ENCODE data around the gene DEPDC5. TPM values are rescaled to one million over a fixed set of nuclear protein-coding genes. Genes with fewer than 3 reads are reported as not detected.

DEPDC5 gene
- total RNA-seq, 1 donor from 2014 or later: 22.5 TPM

DNA sequence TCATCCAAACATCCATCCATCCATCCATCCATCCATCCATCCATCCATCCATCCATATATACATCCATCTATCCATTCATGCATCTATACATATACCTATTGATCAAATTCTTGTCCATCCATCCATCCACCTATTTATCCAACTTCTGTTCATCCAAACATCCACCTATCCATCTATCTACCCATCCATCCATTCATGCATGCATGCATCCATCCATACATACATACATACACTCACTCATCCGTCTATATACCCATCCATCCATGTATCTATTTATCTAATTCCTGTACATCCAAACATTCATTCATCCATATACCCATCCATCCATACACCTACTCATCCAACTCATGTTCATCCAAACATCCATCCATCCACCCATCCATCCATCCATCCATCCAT is 171.2 kb downstream of the DEPDC5 start:
- DNase-seq (ENCODE audit: low read depth): no peak

DNA sequence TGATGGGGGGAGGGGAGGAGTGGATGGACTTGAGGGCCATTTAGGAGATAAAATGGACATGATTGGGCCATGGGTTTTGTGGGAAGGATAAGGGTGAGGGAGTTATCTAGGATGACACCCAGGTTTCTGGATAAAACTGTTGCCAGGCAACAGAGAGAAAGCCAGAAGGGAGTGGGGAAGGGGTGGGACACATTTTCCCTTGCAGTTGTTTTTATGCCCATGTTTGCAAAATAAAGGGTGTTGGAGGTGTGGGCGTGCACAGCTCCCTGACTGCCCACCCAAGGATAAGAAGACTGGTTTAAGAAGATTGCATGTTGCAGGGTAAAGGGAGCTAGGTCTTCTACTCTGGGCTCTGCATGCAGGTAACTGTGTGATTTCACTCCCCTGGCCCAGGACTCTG is 172.2 kb downstream of the DEPDC5 start:
- DNase-seq (ENCODE audit: low read depth): no peak

DNA sequence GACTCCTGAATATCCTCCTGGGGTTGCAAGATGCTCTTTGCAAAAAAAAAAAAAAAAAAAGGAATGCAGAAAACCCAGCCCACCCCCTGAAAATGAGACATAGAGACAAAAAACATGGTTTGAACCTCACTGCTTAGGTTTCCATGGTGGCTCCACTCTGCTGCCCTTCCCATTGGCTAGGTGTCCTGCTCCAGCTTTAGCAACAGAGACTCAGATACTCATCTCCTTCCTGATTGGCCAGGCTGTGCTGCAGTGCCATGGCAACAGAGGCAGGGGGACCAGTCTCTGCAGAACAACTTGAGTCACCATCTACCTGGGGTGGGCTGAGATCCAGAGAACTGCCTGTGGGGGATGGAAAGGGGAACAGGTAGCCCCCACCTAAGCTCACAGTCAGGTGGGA is 173.2 kb downstream of the DEPDC5 start:
- no peak for DNase-seq (ENCODE audit: low read depth)

DNA sequence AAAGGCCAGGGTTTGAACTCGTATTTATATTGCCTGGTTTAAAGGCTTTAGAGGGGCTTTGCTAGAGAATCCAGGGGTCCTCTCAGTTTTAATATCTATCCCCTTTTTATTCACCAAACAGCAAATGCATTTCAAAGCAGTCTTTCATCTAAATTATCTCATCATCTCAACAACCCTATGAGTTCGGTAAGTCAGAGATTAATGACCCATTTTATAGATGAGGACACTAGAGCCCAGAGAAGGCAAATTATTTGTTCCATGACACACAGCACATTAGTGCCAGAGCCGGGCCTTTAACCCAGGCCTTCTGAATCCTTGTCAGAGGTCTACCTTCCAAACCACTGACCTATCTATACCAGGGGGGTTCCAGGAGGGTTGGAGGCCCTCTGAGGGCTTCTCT is 173.7 kb downstream of the DEPDC5 start:
- no peak for DNase-seq (ENCODE audit: low read depth)

DNA sequence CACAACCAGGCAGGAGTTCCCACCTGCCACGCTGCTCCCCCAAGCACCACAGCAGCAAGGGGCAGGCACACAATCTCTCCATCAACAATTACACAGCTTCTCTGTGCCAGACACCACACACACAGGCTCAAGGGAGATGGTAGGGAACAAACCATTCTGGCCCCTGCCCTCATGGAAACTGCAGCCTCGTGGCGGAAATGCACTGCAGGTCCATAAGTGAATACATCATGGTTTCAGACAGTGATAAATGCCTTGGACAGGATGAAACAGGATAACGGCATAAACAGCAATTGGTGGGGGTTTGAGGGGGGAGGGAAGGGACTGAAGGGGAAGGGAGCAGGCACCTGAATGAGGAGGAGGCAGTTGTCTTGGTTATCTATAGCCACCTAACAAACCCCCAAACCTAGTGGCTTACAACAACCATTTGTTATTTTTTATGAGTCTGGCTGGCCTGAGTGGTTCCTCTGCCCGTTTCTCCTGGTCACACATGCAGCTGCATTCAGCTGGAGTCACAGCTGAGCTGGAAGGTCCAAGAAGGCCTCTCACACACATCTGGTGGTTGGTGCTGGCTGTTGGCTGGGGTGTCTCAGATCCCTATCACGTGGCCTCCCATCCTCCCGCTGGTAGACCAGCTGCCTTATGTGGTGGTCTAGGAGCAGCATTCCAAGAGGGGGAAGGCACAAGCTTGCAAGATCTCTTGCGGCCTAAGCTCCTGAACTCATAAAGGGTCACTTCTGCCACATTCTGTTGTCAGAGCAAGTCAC is 175.5 kb downstream of the DEPDC5 start:
- DNase-seq (ENCODE audit: low read depth): no peak

DNA sequence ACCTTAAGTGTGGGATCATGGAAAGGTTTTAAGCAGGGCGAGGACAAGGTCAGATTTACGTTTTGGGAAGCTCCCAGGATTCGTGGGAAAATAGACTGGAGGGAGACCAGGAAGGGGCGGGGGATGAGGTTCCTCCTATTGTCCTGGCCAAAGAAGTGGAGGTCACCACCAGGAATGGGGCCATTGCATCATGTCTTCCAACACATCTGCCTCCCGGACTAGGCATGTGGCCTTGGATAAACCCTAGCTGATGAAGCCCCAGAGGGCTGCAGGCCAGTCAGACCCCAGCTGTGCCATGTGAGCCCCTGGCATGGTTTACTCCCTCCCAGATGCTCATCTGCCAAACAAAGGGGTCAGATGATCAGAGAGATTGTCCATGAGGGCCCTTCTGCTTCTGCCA is 179.0 kb downstream of the DEPDC5 start:
- DNase-seq (ENCODE audit: low read depth): no peak

DNA sequence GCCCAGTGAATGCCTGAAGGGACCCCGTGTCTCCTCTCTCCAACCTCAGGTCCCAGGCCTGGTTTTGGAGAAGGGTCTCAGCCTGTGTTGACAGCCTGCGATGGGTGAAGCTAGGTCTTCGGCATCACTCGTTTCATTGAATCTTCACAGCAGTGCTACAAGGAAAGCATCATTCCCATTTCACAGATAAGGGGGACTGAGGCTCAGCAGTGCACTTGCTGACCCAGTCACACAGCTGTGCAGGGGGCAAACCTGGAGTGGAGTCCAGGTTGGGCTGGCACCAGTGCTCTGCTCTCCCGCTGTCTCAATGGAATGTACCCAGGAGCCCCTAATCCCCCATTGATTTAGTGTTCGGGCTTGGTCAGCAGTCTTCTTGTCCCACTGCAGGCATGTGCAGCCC is 179.6 kb downstream of the DEPDC5 start:
- no peak for DNase-seq (ENCODE audit: low read depth)

DNA sequence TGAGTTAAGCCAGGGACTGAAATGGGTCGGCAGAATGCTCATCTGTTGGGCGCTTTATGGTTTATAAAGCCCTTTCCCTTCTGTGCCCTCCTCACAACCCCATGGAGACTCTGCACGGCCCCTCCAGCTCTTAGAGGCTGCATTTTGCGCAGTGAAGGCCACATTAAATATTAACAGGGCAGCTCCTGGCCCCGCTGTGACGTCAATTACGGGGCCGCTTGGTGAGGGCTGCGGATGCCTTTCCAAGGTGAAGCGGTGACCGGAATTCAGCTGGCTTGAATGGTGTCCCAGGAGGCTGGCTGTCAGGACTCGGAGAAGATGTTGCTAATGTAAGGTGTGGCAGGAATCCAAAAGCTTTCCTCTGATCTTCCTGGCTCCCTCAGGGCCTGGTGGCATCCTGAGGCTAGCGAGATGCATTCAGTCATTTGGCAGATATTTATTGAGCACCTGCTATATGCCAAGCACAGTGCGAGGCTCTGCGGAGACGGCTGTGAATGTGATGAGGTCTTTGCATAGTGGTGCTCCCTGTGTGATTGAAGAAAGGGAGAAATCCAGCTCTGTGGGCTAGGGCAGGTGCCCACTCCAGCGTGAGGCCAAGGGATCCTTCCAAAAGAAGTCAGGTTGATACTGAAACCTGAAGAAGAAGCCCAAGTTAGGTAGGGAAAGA is 180.1 kb downstream of the DEPDC5 start:
- DNase-seq (ENCODE audit: low read depth): no peak

DNA sequence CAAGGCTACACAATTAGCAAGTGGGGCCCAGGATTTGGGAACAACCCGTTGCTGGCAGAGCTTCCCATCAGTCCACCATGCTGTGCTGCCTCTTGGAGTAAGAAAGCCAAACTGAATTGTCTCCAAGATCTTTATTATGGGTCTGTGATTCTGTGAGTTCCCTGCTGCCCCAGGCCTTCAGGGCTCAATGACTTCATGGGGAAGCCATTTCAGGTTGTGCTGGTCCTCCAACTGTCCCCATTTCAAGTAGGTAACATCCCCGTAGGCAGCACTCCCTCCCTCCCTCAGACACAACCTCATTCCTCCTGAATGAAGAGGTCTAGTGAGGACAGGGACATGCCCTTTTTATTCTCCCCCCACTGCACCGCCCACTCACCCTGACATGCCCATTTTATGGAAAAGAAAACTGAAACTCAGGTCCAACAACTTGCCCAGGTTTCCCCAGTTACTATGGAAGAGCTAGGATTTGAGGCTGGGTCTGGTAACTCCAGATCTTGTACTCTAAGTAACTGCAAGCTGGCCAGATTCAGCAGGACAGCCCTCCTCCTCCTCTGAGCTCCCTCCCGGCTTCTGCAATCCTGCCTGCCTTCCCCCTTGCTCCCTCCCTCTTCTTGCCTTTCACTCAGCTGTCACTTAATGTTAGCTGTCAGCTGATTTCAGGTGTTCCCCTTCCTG is 182.3 kb downstream of the DEPDC5 start:
- no peak for DNase-seq (ENCODE audit: low read depth)

DNA sequence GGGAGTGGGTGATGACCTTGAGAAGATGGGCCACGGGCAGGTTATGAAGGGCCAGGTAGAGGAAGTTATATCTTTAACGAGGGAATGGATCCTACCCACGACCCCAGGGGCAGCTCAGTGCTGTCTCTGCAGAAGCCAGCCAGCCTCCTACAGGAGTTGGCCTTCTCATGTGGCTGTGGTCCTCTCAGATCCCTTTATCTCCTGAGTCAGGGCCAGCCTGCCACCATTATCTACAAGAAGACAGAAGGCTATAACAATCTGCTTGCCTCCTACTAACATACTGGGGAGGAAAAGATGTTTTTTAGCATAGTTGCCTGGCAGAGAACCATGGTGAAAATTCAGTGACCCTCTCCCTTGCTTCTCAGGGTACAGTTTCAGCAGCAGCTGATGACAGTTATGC is 183.5 kb downstream of the DEPDC5 start:
- no peak for DNase-seq (ENCODE audit: low read depth)

DNA sequence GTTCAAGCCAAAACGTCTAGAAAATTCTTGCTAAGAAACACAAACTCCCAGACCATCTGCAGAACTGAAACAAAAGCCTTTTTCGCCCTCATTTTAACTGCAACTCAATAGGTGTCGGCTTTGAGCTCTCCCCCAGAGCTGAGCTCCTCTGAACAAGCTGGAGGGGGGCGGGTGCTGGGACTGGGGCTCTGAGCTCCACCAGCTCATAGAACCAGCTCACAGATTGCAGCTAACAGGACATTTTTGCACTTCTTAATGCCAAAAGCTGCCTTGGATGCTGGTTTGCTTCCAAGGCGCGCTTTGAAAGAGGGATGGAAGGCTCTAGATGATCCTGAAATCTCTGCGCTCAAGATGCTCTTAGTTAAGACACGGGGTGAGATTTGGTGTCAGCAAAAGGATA is 184.5 kb downstream of the DEPDC5 start:
- no peak for DNase-seq (ENCODE audit: low read depth)

DNA sequence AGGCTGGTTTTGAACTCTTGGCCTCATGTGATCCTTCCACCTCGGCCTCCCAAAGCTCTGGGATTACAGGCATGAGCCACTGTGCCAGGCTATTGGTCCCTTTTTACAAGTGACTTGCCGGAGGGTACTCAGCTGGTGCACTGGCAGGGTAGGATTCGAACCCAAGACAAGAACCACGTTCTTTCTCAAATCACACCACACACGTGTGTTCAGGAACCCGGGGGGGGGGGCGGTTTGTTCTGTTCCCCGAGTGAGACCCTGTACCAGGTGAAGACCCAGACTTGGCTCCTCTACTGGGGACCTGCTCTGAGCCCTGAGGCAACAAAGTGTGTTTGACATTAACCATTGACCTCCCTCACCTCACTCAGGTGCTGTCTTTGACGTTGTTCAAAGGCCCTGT is 186.7 kb downstream of the DEPDC5 start:
- no peak for DNase-seq (ENCODE audit: low read depth)

DNA sequence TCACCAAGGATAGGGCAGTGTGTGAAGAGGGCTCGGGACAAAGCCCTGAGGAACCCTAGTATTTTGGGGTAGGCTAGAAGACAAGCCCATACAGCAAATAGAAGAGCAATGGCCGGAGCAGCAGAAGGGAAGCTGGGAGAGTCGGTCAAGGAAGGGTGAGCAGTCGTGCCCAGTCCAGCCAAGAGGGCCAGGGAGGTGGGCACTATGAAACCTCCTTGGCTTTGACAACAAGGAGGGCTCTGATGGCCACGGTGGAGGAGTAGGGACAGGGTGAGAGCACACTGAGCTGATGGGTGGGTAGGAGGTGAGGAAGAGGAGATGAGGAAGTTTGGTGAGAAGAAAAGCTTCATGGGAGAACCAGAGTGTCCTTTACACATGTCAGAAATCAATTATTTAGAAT is 188.3 kb downstream of the DEPDC5 start:
- DNase-seq (ENCODE audit: low read depth): no peak

DNA sequence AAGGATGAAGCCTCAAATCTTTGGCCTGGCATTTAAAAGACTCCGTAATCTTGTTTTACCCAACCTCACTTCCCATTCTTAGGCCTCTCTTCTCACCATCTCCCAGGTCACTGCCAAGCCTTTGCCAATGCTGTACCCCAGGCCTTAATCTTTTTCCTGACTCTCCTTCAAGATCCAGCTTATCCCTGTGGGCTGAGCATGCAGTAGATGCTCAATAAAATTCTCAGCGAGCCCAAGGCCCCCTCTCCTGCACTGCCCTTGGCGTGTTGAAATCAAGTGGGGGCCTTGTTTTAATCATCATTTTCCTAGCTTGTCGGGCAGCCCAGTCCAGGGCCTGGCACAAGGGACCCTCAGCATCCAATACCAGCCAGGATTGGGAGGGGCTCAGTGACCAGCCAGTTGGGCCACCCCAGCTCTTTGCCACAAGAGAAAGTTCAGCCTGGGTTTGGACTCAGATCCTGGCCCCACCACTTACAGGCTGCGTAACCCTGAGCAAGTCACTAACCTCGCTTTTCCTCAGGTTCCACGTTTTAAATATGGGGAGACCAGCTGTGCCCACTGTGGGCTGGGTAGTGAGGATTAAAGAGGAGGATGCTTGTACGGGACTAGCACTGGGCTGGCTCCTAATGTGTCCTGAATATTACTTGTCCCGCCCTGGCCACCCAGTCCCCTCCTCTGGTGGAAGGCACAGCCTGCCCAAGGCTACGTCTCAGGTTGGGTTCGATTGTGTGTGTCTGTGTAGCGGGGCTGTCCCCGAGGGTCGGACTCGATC is 189.6 kb downstream of the DEPDC5 start:
- DNase-seq (ENCODE audit: low read depth): no peak

DNA sequence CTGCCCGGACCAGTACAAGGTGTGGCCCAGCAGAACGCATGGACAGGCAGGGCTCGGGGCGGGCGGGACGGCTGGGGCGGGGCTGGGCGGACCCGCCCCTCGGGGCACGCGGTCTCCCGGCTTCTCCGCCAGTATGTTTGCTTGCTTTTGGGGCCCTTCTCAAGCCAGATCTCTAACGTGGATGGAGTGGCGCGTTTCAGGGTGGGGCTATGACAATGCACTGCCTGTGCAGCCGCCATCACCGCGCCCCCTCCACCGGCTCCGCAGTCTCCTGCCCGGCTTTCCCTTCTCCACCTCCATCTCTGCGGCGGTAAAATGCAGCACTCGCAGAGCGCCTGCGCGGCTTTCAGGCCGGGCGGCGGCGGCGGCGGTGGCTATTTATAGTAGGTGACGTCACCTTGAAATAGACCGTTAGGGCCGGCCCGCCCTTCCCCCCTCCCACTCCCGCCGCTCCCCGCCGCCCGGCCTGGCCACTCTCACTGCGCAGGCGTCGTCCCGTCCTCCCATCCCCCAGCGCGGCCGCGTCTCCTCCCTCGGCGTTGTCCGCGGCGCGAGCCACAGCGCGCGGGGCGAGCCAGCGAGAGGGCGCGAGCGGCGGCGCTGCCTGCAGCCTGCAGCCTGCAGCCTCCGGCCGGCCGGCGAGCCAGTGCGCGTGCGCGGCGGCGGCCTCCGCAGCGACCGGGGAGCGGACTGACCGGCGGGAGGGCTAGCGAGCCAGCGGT is 190.3 kb downstream of the DEPDC5 start, which contains the start of gene YWHAH:
Gene YWHAH (plus strand): TSS at position 558 of the 722 bp plus-strand sequence. CDS start 199 bp downstream, outside the sequence.
- peak; percentile 58 for DNase-seq (ENCODE audit: low read depth)

DNA sequence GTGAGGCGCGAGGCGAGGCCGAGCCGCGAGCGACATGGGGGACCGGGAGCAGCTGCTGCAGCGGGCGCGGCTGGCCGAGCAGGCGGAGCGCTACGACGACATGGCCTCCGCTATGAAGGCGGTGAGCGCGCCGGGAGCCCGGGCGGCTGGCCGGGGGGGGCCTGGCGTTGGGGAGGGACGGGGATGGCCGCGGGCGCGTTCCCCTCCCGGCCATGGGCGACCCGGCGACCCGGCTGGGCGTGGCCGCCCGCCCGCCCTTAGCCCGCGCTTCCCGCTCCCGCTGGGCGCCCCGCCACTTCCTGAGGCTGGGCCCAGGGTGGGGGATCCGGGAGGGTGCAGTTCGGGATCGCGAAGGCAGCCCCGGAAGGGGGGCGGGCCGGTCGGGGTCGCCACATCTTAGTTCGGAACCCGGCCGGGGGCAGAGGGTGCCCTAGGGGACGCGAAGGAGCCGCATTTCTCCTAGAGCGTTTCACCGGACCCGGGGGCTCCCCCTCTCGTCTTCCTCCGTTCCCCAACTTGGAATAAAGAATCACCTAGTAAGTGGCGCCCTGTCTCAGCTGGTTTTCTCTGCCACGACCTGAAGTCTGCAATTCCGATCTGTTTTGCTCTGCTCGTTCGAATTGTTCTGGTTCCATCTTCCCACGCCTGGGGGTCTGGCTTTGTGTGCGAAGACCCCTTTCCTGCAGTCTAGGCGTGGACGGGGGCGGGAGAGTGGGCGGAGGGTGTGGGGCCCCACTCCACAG is 191.1 kb downstream of the DEPDC5 start:
- no peak for DNase-seq (ENCODE audit: low read depth)

DNA sequence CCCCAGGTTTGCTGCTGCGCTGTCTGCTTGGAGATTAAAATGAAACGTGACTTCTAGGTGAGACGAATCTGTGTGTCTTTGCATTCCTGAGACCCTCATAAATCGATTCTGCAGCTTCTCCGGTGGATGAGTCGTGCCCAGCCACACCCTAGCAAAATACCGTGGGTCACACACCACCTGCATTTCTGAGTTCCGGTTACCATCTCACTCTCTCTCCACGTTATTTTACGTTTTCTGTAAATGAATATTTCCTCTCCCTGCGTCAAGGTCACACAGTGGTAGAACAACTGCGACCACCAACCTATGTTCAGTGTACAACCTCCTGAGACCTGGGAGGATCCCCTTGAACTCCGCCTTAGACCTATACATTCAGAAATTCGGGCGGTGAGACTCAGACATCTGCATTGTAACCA is 191.6 kb downstream of the DEPDC5 start:
- DNase-seq (ENCODE audit: low read depth): no peak

DNA sequence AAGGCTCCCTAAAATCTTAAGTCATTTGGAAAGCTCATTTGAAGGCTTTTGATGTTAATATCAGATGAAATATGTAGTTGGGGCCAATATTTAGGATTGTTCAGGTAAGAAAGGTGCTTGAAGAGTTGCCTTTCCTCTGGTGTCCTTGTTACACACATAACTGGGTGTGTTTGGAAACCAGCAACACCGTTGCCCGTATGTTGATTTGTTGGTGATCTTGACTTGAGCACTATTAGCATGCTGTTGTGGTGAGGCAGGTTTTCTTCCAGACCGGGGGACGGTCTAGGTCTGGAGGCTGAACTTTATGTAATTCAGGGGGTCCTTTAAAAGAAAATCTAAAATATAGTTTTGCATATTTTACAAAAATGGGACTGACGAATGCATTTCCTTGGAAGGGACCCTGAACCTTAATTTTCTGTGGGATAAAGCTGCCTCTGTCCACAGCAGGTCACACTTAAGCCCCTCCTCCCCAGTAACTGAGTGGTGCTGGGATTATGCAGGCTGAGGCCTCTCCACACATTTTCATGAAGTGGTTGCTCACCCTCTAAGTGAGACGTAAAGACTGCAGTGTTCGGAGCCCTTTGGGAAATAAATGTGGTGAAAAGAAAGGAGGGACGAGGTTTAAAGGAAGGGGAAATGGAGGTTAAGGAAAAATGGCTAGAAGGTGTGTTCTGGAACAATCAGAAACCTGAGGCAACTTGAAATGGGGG is 192.3 kb downstream of the DEPDC5 start:
- no peak for DNase-seq (ENCODE audit: low read depth)

DNA sequence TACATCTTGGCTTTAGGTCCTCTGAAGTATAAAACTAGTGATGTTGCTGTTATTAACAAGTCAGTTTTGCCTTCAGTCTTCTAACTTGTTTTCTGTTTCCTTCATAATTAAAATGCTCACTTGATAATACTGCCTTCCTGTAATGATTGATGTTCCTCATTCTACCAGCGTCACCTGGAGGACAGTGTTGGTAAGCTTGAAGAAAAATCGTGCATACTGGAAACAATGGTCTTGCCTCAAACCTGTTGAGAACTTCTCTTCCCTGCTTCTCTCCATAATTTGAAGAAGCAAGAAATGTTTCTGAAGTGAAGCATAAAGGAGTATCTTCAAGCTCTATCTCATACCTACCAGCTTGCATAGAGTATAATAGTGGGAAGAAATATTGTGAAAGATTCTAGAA is 193.5 kb downstream of the DEPDC5 start:
- DNase-seq (ENCODE audit: low read depth): peak; percentile 46

DNA sequence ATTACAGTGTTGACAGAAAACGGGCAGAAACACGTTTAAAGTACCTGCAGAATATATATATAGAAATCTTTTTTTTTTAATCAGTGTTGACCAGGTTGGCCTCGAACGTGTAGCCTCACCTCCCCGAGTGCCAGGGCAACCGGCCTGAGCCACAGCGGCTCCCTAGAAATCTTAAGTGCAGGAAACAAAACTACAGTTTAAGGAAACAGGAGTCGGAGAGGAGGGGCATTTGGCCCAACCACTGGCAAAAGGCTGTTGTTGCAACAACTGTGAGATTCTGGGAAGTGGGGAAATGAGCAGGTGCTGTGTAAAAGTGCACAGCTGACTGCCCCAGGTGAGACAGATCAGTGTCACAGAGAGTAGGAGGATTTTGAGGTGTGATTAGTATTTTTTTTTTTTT is 194.2 kb downstream of the DEPDC5 start:
- no peak for DNase-seq (ENCODE audit: low read depth)

Data from renal cortical epithelial cell (primary cell).